ENCODE data around the gene CEP112. TPM values are rescaled to one million over a fixed set of nuclear protein-coding genes. Genes with fewer than 3 reads are reported as not detected.

The CEP112 gene
- total RNA-seq, 1 experiment from 2014 or later: 6.1 TPM

DNA sequence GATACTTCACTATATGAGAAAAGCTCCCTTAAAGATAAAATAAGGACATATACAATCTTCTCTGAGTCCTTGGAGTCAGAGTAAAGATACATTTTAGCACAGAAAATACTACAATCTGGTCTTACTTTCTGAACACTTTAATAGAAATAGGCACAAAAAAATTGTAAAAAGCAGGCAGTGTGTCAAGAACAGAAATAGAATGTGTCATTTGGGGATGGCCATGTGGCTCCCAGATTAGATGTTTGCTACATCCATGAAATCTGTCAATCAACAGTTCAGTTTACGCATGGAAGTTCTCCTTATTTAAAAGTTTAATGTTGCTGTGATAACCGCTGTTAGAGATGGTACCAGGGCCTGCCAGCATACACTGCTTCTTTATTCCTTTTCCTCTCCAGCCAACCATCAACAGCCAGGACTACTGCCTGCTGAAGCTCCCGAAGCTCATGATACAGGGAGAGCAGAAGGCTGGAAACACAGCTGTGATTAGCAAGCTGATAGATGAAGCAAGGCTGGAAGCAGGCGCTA is 278.5 kb downstream of the CEP112 start:
- POLR2A ChIA-PET: no interaction called here
- peaks cover under 1% of the 10 kb centered on the region; the same call in 1 of the 2 replicates for H3K4me1 Mint-ChIP-seq
- no peak overlapping the region for H3K27ac Mint-ChIP-seq
- DNase-seq (ENCODE audit: low spot score) (no peak), ATAC-seq (no peak)
- H3K27me3 Mint-ChIP-seq (ENCODE audit: low read depth): no peaks in the 10 kb centered on the region
- no peak for TF ChIP-seq ZNF263 (CRISPR knock-in tag; IDR thresholded peaks at IDR 0.05; ENCODE audit: low read depth)
- CTCF ChIA-PET: no interaction called here
- H3K9me3 Mint-ChIP-seq: peaks cover 16% of the 10 kb centered on the region
- no peaks in the 10 kb centered on the region for H3K36me3 Mint-ChIP-seq
- no peak overlapping the region for H3K4me3 Mint-ChIP-seq

- Mint-ChIP-seq H3K36me3 (no peaks in the 10 kb centered on the region), H3K27me3 (ENCODE audit: low read depth) (no peaks in the 10 kb centered on the region), H3K9me3 (peaks cover 16% of the 10 kb centered on the region), H3K4me3 (no peak overlapping the region), H3K4me1 (no peaks in the 10 kb centered on the region), H3K27ac (no peak overlapping the region)
- TF ChIP-seq, protein P1, sequence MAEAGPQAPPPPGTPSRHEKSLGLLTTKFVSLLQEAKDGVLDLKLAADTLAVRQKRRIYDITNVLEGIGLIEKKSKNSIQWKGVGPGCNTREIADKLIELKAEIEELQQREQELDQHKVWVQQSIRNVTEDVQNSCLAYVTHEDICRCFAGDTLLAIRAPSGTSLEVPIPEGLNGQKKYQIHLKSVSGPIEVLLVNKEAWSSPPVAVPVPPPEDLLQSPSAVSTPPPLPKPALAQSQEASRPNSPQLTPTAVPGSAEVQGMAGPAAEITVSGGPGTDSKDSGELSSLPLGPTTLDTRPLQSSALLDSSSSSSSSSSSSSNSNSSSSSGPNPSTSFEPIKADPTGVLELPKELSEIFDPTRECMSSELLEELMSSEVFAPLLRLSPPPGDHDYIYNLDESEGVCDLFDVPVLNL (CRISPR knock-in tag; IDR thresholded peaks at IDR 0.05; ENCODE audit: borderline replicate concordance, low read depth): no peak
- no peak for TF ChIP-seq PRRX2 (CRISPR knock-in tag; IDR thresholded peaks at IDR 0.05)
- no peak for TF ChIP-seq MYBL2 (CRISPR knock-in tag; IDR thresholded peaks at IDR 0.05)
- TF ChIP-seq, protein P2, sequence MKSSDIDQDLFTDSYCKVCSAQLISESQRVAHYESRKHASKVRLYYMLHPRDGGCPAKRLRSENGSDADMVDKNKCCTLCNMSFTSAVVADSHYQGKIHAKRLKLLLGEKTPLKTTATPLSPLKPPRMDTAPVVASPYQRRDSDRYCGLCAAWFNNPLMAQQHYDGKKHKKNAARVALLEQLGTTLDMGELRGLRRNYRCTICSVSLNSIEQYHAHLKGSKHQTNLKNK (CRISPR knock-in tag; IDR thresholded peaks at IDR 0.05): no peak
- no peak for TF ChIP-seq ZNF317 (CRISPR knock-in tag; IDR thresholded peaks at IDR 0.05; ENCODE audit: borderline replicate concordance, low read depth)
- no peak for TF ChIP-seq USF2 (CRISPR knock-in tag; IDR thresholded peaks at IDR 0.05)
- TF ChIP-seq MXD4 (CRISPR knock-in tag; IDR thresholded peaks at IDR 0.05; ENCODE audit: borderline replicate concordance): no peak
- TF ChIP-seq, protein P3, sequence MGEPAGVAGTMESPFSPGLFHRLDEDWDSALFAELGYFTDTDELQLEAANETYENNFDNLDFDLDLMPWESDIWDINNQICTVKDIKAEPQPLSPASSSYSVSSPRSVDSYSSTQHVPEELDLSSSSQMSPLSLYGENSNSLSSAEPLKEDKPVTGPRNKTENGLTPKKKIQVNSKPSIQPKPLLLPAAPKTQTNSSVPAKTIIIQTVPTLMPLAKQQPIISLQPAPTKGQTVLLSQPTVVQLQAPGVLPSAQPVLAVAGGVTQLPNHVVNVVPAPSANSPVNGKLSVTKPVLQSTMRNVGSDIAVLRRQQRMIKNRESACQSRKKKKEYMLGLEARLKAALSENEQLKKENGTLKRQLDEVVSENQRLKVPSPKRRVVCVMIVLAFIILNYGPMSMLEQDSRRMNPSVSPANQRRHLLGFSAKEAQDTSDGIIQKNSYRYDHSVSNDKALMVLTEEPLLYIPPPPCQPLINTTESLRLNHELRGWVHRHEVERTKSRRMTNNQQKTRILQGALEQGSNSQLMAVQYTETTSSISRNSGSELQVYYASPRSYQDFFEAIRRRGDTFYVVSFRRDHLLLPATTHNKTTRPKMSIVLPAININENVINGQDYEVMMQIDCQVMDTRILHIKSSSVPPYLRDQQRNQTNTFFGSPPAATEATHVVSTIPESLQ (CRISPR knock-in tag; IDR thresholded peaks at IDR 0.05): no peak
- TF ChIP-seq ZNF121 (CRISPR knock-in tag; IDR thresholded peaks at IDR 0.05): no peak
- TF ChIP-seq ATF1 (CRISPR knock-in tag; IDR thresholded peaks at IDR 0.05): no peak
- TF ChIP-seq FOXK1 (CRISPR knock-in tag; IDR thresholded peaks at IDR 0.05): no peak
- ChIA-PET CTCF (no interaction called here), POLR2A (no interaction called here)
- DNase-seq (ENCODE audit: low spot score): no peak
- ATAC-seq: no peak
These were observed 281.1 kb downstream of the CEP112 start for GRCh38 chr17:65910836-65911235.

DNA sequence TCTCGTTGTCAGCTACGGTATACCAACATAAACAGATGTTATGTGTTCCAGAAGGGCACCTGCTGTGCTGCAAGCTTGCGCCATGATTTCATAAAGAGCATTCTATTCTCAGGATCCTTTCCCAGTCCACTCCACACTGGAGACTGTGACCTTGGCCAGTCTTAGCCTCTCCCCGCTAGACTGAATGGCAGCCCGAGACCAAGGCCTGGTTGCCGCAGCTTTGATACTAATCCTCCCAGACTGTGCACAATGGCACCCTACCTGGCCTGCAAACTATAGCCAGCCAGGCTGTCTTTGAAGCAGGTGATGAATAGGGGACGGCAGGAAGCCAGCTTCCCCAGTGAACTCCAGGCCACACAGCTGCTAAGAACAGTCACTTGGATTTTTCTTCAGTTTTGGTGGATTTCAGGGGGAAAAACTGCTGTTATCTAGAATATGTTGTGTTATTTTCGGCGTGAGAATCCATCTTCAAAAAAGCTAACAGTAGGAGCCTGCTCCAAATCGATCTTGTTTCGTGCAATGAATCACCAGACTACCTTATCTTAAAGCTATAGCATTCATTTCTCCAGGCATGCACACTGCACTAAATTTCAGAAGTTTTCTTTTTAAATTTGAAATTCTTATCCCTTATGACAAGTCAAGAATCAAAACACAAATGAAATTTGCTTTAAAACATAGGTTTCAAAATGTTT is 289.0 kb downstream of the CEP112 start:
- ChIA-PET POLR2A (interaction anchor here (0.6 kb wide), 1 partner anchor 322 kb away, joined by 3 read pairs; no protein-coding TSS in a partner anchor), CTCF (interaction anchor here (0.6 to 1.0 kb wide), 3 partner anchors 379 to 642 kb away, joined by 3 to 6 read pairs (median 3); no protein-coding TSS in a partner anchor)
- Mint-ChIP-seq H3K4me3 (no peak overlapping the region), H3K36me3 (no peaks in the 10 kb centered on the region), H3K4me1 (peaks cover 23% of the 10 kb centered on the region), H3K27ac (no peak overlapping the region), H3K9me3 (no peaks in the 10 kb centered on the region), H3K27me3 (ENCODE audit: low read depth) (no peaks in the 10 kb centered on the region)
- peak; percentile 96 for ATAC-seq
- TF ChIP-seq GRHL2 (CRISPR knock-in tag; IDR thresholded peaks at IDR 0.05; ENCODE audit: insufficient replicate concordance, severe bottlenecking): no peak
- peak; percentile 55; the same call in 1 of the 2 replicates for TF ChIP-seq ZNF423 (CRISPR knock-in tag; IDR thresholded peaks at IDR 0.05)
- TF ChIP-seq ZNF121 (CRISPR knock-in tag; IDR thresholded peaks at IDR 0.05): peak; percentile 37; the same call in 1 of the 2 replicates
- peak; percentile 21 for DNase-seq (ENCODE audit: low spot score)

All from WTC11 (cell line).